ENCODE results near the gene PI3.

DNA sequence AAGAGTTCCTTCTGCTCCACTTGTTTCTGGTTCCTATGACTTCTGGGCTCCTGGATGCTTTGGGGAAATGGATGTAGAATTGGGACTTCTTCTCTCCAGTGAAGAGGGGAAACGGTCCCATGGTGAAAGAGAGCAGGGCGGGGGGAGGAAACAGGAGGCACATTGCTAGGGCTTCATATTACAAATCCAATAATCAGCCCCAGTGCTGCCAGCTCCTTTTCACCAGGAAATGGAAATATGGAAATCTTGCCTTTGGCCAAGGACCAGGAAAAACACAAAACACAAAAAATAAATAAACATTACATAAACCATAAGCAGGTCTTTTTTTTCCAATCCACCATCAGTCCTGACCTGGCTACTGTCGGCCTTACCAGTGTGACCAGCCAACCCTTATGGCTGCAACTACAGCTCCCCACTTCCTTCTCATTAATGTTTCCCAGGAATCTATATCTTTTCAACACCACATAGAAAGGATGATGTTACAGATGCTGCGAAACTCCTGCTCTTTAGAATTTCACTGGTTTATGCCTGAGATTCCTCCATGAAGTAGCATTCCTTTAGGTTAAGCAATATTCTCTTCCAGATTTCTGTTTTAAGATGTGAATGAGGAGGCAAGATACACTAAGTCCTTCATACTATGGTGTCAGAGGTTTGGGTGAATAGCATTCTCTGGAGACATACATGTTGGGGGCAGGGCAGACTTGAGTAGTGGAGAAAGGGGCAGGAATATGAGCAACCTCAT lies 2.0 kb downstream of the PI3 start:
- no peak for TF ChIP-seq REST (IDR thresholded peaks at IDR 0.05; ENCODE audit: low read depth)
- no peak for TF ChIP-seq POLR2AphosphoS5 (IDR thresholded peaks at IDR 0.05; ENCODE audit: low read depth, low read length)
- TF ChIP-seq POLR2A (IDR thresholded peaks at IDR 0.05; ENCODE audit: borderline replicate concordance, extremely low read depth, insufficient read depth, insufficient read length), result no peak
- TF ChIP-seq, protein P1, sequence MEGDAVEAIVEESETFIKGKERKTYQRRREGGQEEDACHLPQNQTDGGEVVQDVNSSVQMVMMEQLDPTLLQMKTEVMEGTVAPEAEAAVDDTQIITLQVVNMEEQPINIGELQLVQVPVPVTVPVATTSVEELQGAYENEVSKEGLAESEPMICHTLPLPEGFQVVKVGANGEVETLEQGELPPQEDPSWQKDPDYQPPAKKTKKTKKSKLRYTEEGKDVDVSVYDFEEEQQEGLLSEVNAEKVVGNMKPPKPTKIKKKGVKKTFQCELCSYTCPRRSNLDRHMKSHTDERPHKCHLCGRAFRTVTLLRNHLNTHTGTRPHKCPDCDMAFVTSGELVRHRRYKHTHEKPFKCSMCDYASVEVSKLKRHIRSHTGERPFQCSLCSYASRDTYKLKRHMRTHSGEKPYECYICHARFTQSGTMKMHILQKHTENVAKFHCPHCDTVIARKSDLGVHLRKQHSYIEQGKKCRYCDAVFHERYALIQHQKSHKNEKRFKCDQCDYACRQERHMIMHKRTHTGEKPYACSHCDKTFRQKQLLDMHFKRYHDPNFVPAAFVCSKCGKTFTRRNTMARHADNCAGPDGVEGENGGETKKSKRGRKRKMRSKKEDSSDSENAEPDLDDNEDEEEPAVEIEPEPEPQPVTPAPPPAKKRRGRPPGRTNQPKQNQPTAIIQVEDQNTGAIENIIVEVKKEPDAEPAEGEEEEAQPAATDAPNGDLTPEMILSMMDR (IDR thresholded peaks at IDR 0.05 in 2 of 3, conservative IDR thresholded peaks at IDR 0.05 in 1 of 3; ENCODE audit: borderline replicate concordance in 1 of 3, insufficient read depth in 1 of 3, low read depth in 2 of 3, low read length in 2 of 3), result no peak
- no peak for TF ChIP-seq ELF1 (IDR thresholded peaks at IDR 0.05; ENCODE audit: borderline replicate concordance, low read depth)
- TF ChIP-seq SIN3A (IDR thresholded peaks at IDR 0.05; ENCODE audit: low read depth), result no peak
- TF ChIP-seq FOSL1 (IDR thresholded peaks at IDR 0.05; ENCODE audit: low read depth), result no peak
- TF ChIP-seq, protein P2, sequence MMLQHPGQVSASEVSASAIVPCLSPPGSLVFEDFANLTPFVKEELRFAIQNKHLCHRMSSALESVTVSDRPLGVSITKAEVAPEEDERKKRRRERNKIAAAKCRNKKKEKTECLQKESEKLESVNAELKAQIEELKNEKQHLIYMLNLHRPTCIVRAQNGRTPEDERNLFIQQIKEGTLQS (IDR thresholded peaks at IDR 0.05), result no peak
- no peak for TF ChIP-seq SP1 (IDR thresholded peaks at IDR 0.05; ENCODE audit: low read depth)
- TF ChIP-seq, protein P3, sequence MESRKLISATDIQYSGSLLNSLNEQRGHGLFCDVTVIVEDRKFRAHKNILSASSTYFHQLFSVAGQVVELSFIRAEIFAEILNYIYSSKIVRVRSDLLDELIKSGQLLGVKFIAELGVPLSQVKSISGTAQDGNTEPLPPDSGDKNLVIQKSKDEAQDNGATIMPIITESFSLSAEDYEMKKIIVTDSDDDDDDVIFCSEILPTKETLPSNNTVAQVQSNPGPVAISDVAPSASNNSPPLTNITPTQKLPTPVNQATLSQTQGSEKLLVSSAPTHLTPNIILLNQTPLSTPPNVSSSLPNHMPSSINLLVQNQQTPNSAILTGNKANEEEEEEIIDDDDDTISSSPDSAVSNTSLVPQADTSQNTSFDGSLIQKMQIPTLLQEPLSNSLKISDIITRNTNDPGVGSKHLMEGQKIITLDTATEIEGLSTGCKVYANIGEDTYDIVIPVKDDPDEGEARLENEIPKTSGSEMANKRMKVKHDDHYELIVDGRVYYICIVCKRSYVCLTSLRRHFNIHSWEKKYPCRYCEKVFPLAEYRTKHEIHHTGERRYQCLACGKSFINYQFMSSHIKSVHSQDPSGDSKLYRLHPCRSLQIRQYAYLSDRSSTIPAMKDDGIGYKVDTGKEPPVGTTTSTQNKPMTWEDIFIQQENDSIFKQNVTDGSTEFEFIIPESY (IDR thresholded peaks at IDR 0.05; ENCODE audit: extremely low read depth, insufficient replicate concordance, low read length), result no peak
- TF ChIP-seq ZNF274 (IDR thresholded peaks at IDR 0.05; ENCODE audit: low read depth, low read length), result no peak
